GM21825 (cell line): ENCODE data around the gene SORBS2.

Source experiments
- ATAC-seq: cut with Tn5 transposase; IDR thresholded peaks from one replicate; pipeline ENCODE4 v1.9.1; 2021; ENCODE audit warnings: mild to moderate bottlenecking, moderate library complexity; ENCODE audit not compliant: unreplicated experiment

The SORBS2 gene

GRCh38 chr4:185805979-185806378 is 6.0 kb downstream of the SORBS2 start:
- ATAC-seq, result no peak

DNA sequence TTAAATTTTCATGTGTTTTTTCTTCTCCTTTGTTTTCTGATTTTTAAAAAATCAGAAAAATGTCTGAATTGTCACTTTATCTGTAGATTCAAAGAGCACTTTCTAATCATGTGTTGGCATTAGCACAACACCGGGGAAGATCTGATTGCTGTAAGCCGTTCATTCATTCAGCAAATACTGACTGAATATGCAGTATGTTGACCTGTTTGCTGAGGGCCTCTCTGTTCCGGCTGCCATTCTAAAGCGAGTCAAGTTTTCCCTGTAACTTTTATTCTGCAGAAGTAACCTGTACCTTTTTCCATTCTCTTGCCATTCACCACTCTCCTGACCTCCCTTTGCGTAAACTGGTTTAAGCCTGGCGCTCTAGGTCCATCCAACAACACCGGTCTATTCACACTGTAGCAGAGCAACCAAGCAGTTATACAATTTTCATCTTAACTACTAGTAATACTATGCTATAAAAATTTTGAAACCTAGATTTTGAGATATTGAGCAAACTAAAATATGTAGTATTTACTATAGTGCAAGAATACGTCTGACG is 6.7 kb downstream of the SORBS2 start:
- ATAC-seq, result no peak

DNA sequence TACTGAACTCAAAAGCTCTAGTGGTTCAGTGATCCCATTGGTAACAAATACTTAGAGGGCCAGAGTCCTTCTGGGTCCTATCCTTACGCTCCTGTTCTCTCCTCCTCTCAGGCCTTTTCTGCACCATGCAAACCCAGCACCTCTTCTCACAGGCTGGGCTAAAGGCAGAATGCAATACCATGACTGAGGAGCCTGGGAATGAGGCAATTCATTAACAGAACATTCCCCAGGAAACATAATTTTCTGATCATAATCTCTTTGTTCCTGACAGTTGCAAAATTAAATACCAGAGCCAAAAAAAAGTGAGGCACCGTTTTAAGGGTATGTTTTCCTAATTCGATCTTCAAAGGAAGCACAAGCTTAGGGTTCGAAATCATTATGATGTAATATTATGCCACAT is 9.0 kb downstream of the SORBS2 start:
- no peak for ATAC-seq

GRCh38 chr4:185801471-185801870 is 10.5 kb downstream of the SORBS2 start:
- no peak for ATAC-seq

GRCh38 chr4:185800266-185800945 is 11.6 kb downstream of the SORBS2 start:
- ATAC-seq, result no peak

- ATAC-seq, result no peak
Measured at GRCh38 chr4:185799442-185799841, 12.6 kb downstream of the SORBS2 start.

- no peak for ATAC-seq
Measured at GRCh38 chr4:185797596-185798338, 14.2 kb downstream of the SORBS2 start.

DNA sequence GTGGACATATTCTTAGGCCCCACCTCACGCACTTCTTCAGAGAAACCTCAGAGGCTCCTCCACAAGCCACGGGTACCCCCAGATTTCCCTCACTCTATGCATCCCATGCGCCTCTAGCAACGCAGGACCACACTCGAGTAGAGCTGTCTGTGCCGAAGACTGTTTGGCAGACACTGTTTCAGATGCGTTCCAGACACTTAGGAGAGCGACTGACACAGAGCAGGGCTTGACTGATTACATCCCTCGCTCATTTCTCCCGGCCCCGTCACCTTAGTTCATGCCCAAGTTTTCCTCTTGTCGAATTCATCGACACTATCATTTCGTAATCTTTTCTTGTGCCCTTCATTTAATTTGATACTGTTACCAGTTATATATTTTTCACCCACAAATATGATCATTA is 15.0 kb downstream of the SORBS2 start:
- no peak for ATAC-seq

DNA sequence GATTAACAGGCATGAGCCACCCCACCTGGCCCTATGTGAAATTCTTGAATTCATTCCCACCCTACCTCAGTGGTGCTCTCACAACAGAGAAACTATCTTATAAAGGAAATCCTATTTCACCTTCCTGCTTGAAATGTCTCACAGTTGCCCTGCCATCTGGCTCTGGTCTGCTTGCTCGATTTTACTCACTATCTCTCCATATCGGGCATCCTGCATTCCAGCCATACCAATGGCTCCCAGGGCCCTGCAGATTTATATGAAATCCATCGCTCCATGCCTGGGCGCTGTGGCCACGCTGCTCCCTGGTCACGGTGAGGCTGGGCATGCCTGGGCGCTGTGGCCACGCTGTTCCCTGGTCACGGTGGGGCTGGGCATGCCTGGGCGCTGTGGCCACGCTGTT is 15.8 kb downstream of the SORBS2 start:
- no peak for ATAC-seq

DNA sequence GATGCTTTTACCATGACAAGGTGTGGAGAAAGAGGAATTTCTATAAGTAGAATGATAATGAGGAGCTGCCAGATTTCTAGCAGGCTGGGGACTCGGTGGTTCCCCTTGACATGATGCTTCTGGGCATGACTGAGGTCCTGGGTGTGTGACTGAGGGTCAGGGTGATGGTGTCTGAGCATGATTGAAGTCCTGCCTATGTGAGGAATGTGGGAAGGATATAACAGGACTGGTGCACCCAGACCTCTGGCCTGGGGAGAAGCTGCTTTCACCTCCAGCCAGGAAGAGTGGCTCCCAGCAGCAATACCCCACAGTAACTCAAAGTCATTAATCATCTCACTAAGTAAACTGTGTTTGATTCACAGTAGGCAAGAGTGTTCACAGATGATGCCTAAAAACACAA is 17.4 kb downstream of the SORBS2 start:
- no peak for ATAC-seq

- no peak for ATAC-seq
Measured at GRCh38 chr4:185793716-185794115, 18.3 kb downstream of the SORBS2 start.

- no peak for ATAC-seq
Measured at GRCh38 chr4:185793116-185793485, 18.9 kb downstream of the SORBS2 start.

- ATAC-seq, result no peak
Measured at GRCh38 chr4:185792384-185793115, 19.4 kb downstream of the SORBS2 start.

DNA sequence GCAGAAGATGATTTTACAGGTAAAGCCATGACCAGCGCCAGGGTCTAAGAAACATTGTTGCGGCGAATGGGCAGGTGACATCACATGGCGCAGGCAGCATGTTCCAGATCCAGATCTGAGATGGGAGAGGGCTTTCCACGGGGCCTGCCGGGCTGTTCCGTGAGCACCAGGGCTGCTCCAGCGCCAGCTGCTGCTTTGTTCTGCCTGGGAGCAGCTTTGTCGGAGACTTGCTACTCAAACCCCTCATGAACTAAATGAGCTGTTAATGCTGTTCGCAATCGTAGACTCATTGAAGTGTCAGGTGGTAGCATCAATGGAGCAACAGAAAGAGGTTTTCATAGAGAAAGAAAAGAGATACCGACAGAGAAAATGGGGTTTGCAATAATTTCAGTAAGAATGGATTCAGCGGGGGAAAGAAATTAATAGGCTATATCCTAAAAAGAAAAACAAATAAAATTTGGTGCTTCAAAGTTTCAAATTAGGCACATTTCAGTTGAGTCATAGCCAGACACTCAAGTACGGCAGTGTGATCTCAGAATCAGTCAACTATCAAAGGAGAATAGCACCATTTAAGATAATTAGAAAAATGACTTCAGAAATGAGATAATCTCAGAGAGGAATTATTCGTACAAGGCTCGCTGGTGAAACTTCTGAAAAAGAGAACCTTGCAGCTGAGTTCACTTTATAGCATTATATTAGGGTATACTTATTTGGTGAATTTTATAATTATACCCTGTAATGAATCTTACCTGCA is 23.9 kb downstream of the SORBS2 start:
- no peak for ATAC-seq

GRCh38 chr4:185786422-185786821 is 25.6 kb downstream of the SORBS2 start:
- no peak for ATAC-seq

- no peak for ATAC-seq
Measured at GRCh38 chr4:185783574-185783973, 28.4 kb downstream of the SORBS2 start.

DNA sequence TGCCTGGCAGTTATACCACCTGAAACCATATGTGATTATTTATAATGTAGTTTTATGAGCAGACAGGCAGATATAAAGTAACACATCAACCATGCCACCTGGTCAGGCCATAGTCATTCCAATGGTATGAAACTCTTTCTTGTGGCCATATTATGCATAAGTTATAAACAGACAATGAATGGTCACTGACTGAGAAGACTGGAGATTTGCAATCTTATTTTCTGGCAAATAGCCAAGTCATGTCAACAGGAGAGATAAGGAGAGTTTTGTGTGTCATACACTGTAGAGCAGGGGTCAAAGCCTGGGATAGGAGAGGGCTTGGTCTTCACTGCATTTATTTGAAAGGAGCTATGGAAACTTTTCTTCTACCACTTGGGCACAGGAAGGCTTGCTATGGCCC is 29.5 kb downstream of the SORBS2 start:
- ATAC-seq, result no peak

- no peak for ATAC-seq
Measured at GRCh38 chr4:185781555-185782215, 30.3 kb downstream of the SORBS2 start.

DNA sequence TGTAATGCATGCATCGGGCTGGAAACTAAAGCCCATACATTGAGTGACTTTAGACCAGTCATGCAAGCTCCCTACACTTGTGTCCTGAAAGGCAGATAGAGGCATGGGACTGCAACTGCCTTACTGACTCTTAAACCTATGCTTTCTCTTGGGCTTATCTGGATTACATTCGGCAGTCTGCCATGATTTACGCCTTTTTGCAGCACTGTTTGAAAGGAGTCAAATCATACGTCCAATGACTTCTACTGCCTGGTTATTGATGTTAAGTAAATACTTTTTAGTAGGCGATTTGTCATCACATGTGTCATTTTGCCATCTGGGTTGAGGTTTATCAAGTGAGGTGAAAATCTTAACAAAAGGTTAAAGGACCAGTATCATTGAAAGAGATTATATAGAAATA is 31.5 kb downstream of the SORBS2 start:
- ATAC-seq, result no peak

DNA sequence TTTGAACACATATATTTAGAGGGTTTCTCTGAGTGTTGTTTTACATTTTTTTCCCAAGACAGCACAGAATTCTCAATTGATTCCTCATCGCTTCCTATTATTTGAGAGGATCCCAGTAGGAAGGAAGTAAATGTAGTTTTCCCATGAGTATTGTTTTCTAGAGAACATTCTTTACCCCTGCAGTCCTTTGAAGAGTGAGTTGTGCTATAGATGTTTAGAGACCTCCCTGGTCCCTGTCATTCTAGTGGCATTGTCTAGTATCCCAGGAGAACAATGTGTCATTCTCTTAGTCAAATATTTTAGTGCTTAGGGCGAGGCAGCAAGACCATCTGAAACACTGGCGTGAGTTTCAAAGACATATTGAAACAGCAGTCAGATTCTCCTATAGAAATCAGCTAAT is 32.5 kb downstream of the SORBS2 start:
- no peak for ATAC-seq
